Gastroesophageal sphincter (tissue), 3 donors: Measurements from ENCODE around the gene SH3GL3.

Source experiments
- POLR2A ChIP-seq, 2 donors: fragments of 450-650 bp; IDR thresholded peaks; one replicate each; pipeline ENCODE4 v1.6.1; 2017; ENCODE audit warnings: antibody characterized with exemption in 2 of 2, mild to moderate bottlenecking in 2 of 2, moderate library complexity in 1 of 2
- TF ChIP-seq, protein P1 (sequence below), 4 experiments: fragments of 200-600 bp in 2 of 4; fragments of 450-650 bp in 2 of 4; sonication (generic) in 1 of 4; IDR thresholded peaks; one replicate each; pipeline ENCODE4 v1.5.1; 2017 to 2019; ENCODE audit warnings: antibody characterized with exemption in 4 of 4, mild to moderate bottlenecking in 2 of 4, moderate library complexity in 2 of 4

DNA sequence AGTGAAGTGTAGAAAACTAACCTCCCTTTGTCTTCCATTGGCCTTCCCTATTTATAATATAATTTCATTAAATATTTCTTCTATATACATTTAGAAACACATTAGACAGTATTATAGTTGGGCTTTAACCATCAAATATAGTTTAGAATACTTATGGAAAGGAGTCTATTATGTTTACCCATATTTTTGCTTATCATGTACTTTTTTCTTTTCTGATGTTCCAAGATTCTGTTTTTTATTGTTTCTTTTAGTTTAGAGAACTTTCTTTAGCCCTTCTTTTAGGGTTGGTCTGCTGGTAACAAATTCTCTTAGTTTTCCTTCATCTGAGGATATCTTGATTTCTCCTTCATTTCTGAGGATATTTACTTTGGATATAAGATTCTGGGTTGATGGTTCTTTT, 23.7 kb downstream of the SH3GL3 start:
- no peak for TF ChIP-seq POLR2A (IDR thresholded peaks at IDR 0.05)
- TF ChIP-seq, protein P1, sequence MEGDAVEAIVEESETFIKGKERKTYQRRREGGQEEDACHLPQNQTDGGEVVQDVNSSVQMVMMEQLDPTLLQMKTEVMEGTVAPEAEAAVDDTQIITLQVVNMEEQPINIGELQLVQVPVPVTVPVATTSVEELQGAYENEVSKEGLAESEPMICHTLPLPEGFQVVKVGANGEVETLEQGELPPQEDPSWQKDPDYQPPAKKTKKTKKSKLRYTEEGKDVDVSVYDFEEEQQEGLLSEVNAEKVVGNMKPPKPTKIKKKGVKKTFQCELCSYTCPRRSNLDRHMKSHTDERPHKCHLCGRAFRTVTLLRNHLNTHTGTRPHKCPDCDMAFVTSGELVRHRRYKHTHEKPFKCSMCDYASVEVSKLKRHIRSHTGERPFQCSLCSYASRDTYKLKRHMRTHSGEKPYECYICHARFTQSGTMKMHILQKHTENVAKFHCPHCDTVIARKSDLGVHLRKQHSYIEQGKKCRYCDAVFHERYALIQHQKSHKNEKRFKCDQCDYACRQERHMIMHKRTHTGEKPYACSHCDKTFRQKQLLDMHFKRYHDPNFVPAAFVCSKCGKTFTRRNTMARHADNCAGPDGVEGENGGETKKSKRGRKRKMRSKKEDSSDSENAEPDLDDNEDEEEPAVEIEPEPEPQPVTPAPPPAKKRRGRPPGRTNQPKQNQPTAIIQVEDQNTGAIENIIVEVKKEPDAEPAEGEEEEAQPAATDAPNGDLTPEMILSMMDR (IDR thresholded peaks at IDR 0.05), result no peak
